ENCODE measurements around the gene PIP5KL1. TPM values are rescaled to one million over a fixed set of nuclear protein-coding genes. Genes with fewer than 3 reads are reported as not detected.
A peak's percentile ranks its signal among the peaks of the same experiment; 100 is the strongest.

Gene PIP5KL1
- polyA plus RNA-seq, 3 donors: 0.31 to 0.57 (median 0.39) TPM

DNA sequence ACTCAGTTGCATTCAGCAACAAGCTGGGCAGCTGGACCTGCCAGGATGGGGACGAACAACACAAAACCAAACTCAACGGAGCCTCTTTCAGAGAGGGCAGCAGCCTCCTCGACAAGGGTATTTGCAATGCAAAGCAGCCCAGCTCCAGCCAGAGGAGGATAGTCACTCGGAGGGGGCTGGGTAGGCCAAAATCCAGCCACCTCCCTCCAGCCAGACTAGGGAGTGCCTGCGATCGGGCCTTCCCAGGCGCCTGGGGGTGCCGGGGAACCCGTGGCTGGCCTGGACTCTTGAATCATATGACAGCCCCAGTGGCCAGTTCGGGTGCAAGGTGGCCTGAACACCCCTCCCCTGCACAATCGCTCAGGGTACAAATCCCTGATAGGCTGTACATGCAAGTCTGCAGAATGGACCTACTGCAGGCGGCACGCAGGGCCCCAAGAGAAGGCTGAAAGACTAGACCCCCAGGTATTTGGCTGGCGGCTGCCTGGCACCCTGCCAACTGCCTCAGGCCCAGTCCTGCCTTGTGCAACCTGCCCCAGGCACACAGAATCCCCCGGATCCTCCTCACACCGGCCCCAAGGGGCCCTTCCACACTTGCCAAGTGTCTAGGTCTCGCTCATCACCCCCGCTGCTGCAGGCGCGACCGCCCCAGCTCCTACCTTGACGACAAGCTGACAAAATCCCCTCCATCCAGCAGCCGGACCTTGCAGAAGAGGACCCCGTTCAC, 48.9 kb upstream of the PIP5KL1 start:
- H3K9me3 Mint-ChIP-seq: peaks cover 0 to 4% (median 0%) of the 10 kb centered on the region in 7 donors
- WGBS (ENCODE audit: insufficient coverage): 14% methylated on average over 15 of the region's 24 CpGs
- peak overlapping the region; percentile 88 to 94 for H3K4me3 Mint-ChIP-seq

DNA sequence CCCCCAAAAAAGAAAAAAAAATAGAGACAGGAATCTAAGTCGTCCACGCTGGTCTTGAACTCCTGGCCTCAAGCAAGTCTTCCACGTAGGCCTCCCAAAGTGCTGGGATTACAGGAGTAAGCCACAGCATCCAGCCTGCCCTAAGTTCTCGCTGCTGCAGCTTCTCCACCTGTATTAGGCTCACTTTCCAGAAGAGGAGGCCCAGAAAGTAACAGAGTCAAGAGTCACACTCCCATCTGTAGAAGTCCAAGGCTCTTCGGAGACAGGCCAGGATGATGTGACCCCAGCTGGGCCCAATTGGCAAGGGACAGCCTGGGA, 48.4 kb upstream of the PIP5KL1 start:
- no peak overlapping the region for H3K4me3 ChIP-seq (replicated peaks in 1 of 3; ENCODE audit: low read depth in 2 of 3, low read length in 3 of 3)
- no peak overlapping the region for H2AFZ ChIP-seq (ENCODE audit: insufficient read depth, low read depth, low read length, poor library complexity, severe bottlenecking)
- no peak overlapping the region for H3K9ac ChIP-seq (ENCODE audit: insufficient read depth, low read length, poor library complexity, severe bottlenecking)
- H3K9me3 ChIP-seq (replicated peaks in 1 of 2; ENCODE audit: control insufficient read depth in 1 of 2, insufficient read depth in 1 of 2, low read length in 2 of 2): no peaks in the 10 kb centered on the region
- no peaks in the 10 kb centered on the region for H3K79me2 ChIP-seq (ENCODE audit: insufficient read depth, low read length)
- H3K27me3 ChIP-seq (ENCODE audit: control insufficient read depth in 2 of 2, insufficient read depth in 2 of 2, low read length in 2 of 2): peaks cover 5 to 13% of the 10 kb centered on the region in 2 donors
- TF ChIP-seq, protein P1, sequence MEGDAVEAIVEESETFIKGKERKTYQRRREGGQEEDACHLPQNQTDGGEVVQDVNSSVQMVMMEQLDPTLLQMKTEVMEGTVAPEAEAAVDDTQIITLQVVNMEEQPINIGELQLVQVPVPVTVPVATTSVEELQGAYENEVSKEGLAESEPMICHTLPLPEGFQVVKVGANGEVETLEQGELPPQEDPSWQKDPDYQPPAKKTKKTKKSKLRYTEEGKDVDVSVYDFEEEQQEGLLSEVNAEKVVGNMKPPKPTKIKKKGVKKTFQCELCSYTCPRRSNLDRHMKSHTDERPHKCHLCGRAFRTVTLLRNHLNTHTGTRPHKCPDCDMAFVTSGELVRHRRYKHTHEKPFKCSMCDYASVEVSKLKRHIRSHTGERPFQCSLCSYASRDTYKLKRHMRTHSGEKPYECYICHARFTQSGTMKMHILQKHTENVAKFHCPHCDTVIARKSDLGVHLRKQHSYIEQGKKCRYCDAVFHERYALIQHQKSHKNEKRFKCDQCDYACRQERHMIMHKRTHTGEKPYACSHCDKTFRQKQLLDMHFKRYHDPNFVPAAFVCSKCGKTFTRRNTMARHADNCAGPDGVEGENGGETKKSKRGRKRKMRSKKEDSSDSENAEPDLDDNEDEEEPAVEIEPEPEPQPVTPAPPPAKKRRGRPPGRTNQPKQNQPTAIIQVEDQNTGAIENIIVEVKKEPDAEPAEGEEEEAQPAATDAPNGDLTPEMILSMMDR (IDR thresholded peaks at IDR 0.05): no peak
- peaks cover 12% of the 10 kb centered on the region for H4K20me1 ChIP-seq (ENCODE audit: insufficient read depth, low read length)
- H3K27ac ChIP-seq (ENCODE audit: low read depth in 1 of 2, low read length in 2 of 2): no peak overlapping the region
- Mint-ChIP-seq H3K27ac (no peak overlapping the region), H3K9me3 (peaks cover 0 to 4% (median 0%) of the 10 kb centered on the region in 7 donors), H3K27me3 (ENCODE audit: low read depth in 3 of 3) (peaks cover 15 to 20% (median 15%) of the 10 kb centered on the region in 3 donors), H3K4me1 (peaks cover 27% of the 10 kb centered on the region), H3K36me3 (peaks cover 0 to 3% of the 10 kb centered on the region in 2 donors), H3K4me3 (peak overlapping the region; percentile 88 to 94)
- no peak overlapping the region for H3K4me2 ChIP-seq (replicated peaks; ENCODE audit: extremely low read depth, low read length, poor library complexity, severe bottlenecking)
- peaks cover 18 to 27% of the 10 kb centered on the region in 2 donors for H3K4me1 ChIP-seq (ENCODE audit: control insufficient read depth in 1 of 2, insufficient read depth in 2 of 2, low read length in 2 of 2)
- intact Hi-C loops (cut with micrococcal nuclease): no loop called here
- H3K36me3 ChIP-seq (replicated peaks in 1 of 2; ENCODE audit: control insufficient read depth in 1 of 2, insufficient read depth in 2 of 2, low read length in 2 of 2): no peaks in the 10 kb centered on the region
- DNase-seq: peak in 1 of 3 donors; percentile 2
- WGBS (ENCODE audit: insufficient coverage): 96% methylated on average over 5 of the region's 5 CpGs

More for the DNA sequence above, 48.9 kb upstream of the PIP5KL1 start:
- H4K20me1 ChIP-seq (ENCODE audit: insufficient read depth, low read length): peaks cover 12% of the 10 kb centered on the region
- no peaks in the 10 kb centered on the region for H3K36me3 ChIP-seq (replicated peaks in 1 of 2; ENCODE audit: control insufficient read depth in 1 of 2, insufficient read depth in 2 of 2, low read length in 2 of 2)
- H3K27me3 Mint-ChIP-seq (ENCODE audit: low read depth in 3 of 3): peaks cover 15 to 19% (median 15%) of the 10 kb centered on the region in 3 donors
- DNase-seq: peak in 1 of 3 donors; percentile 14
- H2AFZ ChIP-seq (ENCODE audit: insufficient read depth, low read depth, low read length, poor library complexity, severe bottlenecking): peak overlapping the region; percentile 83
- H3K36me3 Mint-ChIP-seq: peaks cover 0 to 3% of the 10 kb centered on the region in 2 donors
- no peaks in the 10 kb centered on the region for H3K9me3 ChIP-seq (replicated peaks in 1 of 2; ENCODE audit: control insufficient read depth in 1 of 2, insufficient read depth in 1 of 2, low read length in 2 of 2)
- H3K4me3 ChIP-seq (replicated peaks in 1 of 3; ENCODE audit: low read depth in 2 of 3, low read length in 3 of 3): peak overlapping the region; percentile 57 to 83 (median 57)
- no peak overlapping the region for H3K27ac ChIP-seq (ENCODE audit: low read depth in 1 of 2, low read length in 2 of 2)
- peaks cover 27% of the 10 kb centered on the region for H3K4me1 Mint-ChIP-seq
- H3K27ac Mint-ChIP-seq: peak overlapping the region in 2 of 7 donors; percentile 6 to 42
- peaks cover 5 to 13% of the 10 kb centered on the region in 2 donors for H3K27me3 ChIP-seq (ENCODE audit: control insufficient read depth in 2 of 2, insufficient read depth in 2 of 2, low read length in 2 of 2)
- peaks cover 18 to 27% of the 10 kb centered on the region in 2 donors for H3K4me1 ChIP-seq (ENCODE audit: control insufficient read depth in 1 of 2, insufficient read depth in 2 of 2, low read length in 2 of 2)
- peak overlapping the region; percentile 61 for H3K9ac ChIP-seq (ENCODE audit: insufficient read depth, low read length, poor library complexity, severe bottlenecking)
- peak overlapping the region; percentile 87 for H3K4me2 ChIP-seq (replicated peaks; ENCODE audit: extremely low read depth, low read length, poor library complexity, severe bottlenecking)
- intact Hi-C loops (cut with micrococcal nuclease): no loop called here
- TF ChIP-seq, protein P1 (IDR thresholded peaks at IDR 0.05): no peak
- H3K79me2 ChIP-seq (ENCODE audit: insufficient read depth, low read length): no peaks in the 10 kb centered on the region
